ENCODE data around the gene LSM11. TPM values are rescaled to one million over a fixed set of nuclear protein-coding genes. Genes with fewer than 3 reads are reported as not detected.
A peak's percentile ranks its signal among the peaks of the same experiment; 100 is the strongest.

Gene LSM11
- polyA plus RNA-seq, 1 of the 3 experiments (the other 2 are of a cell fraction) = 0.95 TPM

- Histone ChIP-seq H3K4me1 (ENCODE audit: control insufficient read depth in 1 of 2, insufficient read depth in 2 of 2, low read depth in 1 of 2, low read length in 1 of 2) (peaks cover 0 to 18% of the 10 kb centered on the region in 2 experiments; a peak in 1 of 4 replicates), H4K20me1 (ENCODE audit: insufficient read depth) (no peaks in the 10 kb centered on the region), H3K27ac (ENCODE audit: low read depth in 2 of 2, low read length in 1 of 2) (peak overlapping the region in 1 of 2 experiments; percentile 81; a peak in 2 of 4 replicates), H3K9ac (no peak overlapping the region), H3K36me3 (replicated peaks in 1 of 2; ENCODE audit: control insufficient read depth in 1 of 2, insufficient read depth in 2 of 2, low read length in 1 of 2) (no peaks in the 10 kb centered on the region), H3F3A (replicated peaks; ENCODE audit: insufficient read depth) (peaks cover 25% of the 10 kb centered on the region), H3K9me3 (no peaks in the 10 kb centered on the region), H3K4me2 (no peak overlapping the region), H3K9me2 (no peaks in the 10 kb centered on the region), H3K79me2 (ENCODE audit: insufficient read depth) (no peaks in the 10 kb centered on the region), H2AFZ (ENCODE audit: low read depth) (peak overlapping the region; percentile 29; the same call in 1 of the 2 replicates), H3K4me3 (ENCODE audit: low read depth in 2 of 2, low read length in 1 of 2) (no peak overlapping the region), H3K27me3 (ENCODE audit: insufficient read depth) (no peaks in the 10 kb centered on the region)
- no peak for TF ChIP-seq USF2 (IDR thresholded peaks at IDR 0.05; ENCODE audit: borderline replicate concordance, low read depth, low read length)
- no peak; the same call in 1 of the 2 replicates for TF ChIP-seq POLR2AphosphoS5 (IDR thresholded peaks at IDR 0.05; ENCODE audit: low read depth, low read length)
- TF ChIP-seq EZH2phosphoT487 (IDR thresholded peaks at IDR 0.05; ENCODE audit: borderline replicate concordance, low read depth) = no peak
- TF ChIP-seq MAX (IDR thresholded peaks at IDR 0.05; ENCODE audit: low read depth) = no peak
- no peak for TF ChIP-seq RXRA (IDR thresholded peaks at IDR 0.05; ENCODE audit: borderline replicate concordance, low read depth)
- TF ChIP-seq NFIC (IDR thresholded peaks at IDR 0.05; ENCODE audit: borderline replicate concordance) = peak; percentile 82
- TF ChIP-seq EP300 (IDR thresholded peaks at IDR 0.05; ENCODE audit: borderline replicate concordance in 1 of 2, low read depth in 1 of 2, low read length in 1 of 2) = peak in 1 of 2 experiments; percentile 64; a peak in 2 of 4 replicates
- no peak for TF ChIP-seq SIN3A (IDR thresholded peaks at IDR 0.05; ENCODE audit: borderline replicate concordance, low read depth, low read length)
- TF ChIP-seq GATA2 (CRISPR knock-in tag; IDR thresholded peaks at IDR 0.05) = no peak
- TF ChIP-seq SMC3 (IDR thresholded peaks at IDR 0.05; ENCODE audit: low read depth, low read length) = no peak
- no peak for TF ChIP-seq RFX5 (IDR thresholded peaks at IDR 0.05; ENCODE audit: low read length)
- no peak for TF ChIP-seq ELF1 (IDR thresholded peaks at IDR 0.05)
- TF ChIP-seq, protein P1, sequence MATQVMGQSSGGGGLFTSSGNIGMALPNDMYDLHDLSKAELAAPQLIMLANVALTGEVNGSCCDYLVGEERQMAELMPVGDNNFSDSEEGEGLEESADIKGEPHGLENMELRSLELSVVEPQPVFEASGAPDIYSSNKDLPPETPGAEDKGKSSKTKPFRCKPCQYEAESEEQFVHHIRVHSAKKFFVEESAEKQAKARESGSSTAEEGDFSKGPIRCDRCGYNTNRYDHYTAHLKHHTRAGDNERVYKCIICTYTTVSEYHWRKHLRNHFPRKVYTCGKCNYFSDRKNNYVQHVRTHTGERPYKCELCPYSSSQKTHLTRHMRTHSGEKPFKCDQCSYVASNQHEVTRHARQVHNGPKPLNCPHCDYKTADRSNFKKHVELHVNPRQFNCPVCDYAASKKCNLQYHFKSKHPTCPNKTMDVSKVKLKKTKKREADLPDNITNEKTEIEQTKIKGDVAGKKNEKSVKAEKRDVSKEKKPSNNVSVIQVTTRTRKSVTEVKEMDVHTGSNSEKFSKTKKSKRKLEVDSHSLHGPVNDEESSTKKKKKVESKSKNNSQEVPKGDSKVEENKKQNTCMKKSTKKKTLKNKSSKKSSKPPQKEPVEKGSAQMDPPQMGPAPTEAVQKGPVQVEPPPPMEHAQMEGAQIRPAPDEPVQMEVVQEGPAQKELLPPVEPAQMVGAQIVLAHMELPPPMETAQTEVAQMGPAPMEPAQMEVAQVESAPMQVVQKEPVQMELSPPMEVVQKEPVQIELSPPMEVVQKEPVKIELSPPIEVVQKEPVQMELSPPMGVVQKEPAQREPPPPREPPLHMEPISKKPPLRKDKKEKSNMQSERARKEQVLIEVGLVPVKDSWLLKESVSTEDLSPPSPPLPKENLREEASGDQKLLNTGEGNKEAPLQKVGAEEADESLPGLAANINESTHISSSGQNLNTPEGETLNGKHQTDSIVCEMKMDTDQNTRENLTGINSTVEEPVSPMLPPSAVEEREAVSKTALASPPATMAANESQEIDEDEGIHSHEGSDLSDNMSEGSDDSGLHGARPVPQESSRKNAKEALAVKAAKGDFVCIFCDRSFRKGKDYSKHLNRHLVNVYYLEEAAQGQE (IDR thresholded peaks at IDR 0.05; ENCODE audit: low read depth, low read length) = no peak
- TF ChIP-seq CTCF (IDR thresholded peaks at IDR 0.05) = no peak
- no peak for TF ChIP-seq IRF3 (IDR thresholded peaks at IDR 0.05; ENCODE audit: low read depth, low read length)
- TF ChIP-seq FOXM1 (IDR thresholded peaks at IDR 0.05; ENCODE audit: low read depth) = no peak
- TF ChIP-seq, protein P2, sequence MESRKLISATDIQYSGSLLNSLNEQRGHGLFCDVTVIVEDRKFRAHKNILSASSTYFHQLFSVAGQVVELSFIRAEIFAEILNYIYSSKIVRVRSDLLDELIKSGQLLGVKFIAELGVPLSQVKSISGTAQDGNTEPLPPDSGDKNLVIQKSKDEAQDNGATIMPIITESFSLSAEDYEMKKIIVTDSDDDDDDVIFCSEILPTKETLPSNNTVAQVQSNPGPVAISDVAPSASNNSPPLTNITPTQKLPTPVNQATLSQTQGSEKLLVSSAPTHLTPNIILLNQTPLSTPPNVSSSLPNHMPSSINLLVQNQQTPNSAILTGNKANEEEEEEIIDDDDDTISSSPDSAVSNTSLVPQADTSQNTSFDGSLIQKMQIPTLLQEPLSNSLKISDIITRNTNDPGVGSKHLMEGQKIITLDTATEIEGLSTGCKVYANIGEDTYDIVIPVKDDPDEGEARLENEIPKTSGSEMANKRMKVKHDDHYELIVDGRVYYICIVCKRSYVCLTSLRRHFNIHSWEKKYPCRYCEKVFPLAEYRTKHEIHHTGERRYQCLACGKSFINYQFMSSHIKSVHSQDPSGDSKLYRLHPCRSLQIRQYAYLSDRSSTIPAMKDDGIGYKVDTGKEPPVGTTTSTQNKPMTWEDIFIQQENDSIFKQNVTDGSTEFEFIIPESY (IDR thresholded peaks at IDR 0.05; ENCODE audit: borderline replicate concordance, low read depth) = no peak
- TF ChIP-seq MEF2A (IDR thresholded peaks at IDR 0.05; ENCODE audit: borderline replicate concordance, low read depth) = no peak
- no peak for TF ChIP-seq NRF1 (IDR thresholded peaks at IDR 0.05; ENCODE audit: low read depth, low read length)
- peak; percentile 50; the same call in 1 of the 2 replicates for TF ChIP-seq JUND (IDR thresholded peaks at IDR 0.05)
- DNase-seq = no peak
- 13% methylated on average over 1 of the region's 1 CpG for WGBS (ENCODE audit: low lambda C conversion rate)
- ChIA-PET CTCF (interaction anchor here (1.0 to 2.0 kb wide), 3 partner anchors 9 to 560 kb away, joined by 3 to 9 read pairs (median 3); no protein-coding TSS in a partner anchor), POLR2A (no interaction called here)
These were observed 34.6 kb upstream of the LSM11 start for GRCh38 chr5:157708866-157709265.
